GM19193 (cell line): ENCODE measurements around the gene FGR.

Source experiments
- POLR2A ChIP-seq: IDR thresholded peaks from 4 replicates; pipeline ENCODE4 v1.6.1; 2011; ENCODE audit not compliant: insufficient read depth, insufficient read length; ENCODE audit errors: extremely low read depth

Gene FGR

GRCh38 chr1:27648602-27649305 lies 13.8 kb upstream of the FGR start:
- no peak for TF ChIP-seq POLR2A

- no peak for TF ChIP-seq POLR2A
These were observed 12.3 kb upstream of the FGR start for GRCh38 chr1:27647328-27647727.

- no peak for TF ChIP-seq POLR2A
These were observed 11.7 kb upstream of the FGR start for GRCh38 chr1:27646676-27647075.

GRCh38 chr1:27645071-27645415 lies 10.1 kb upstream of the FGR start:
- TF ChIP-seq POLR2A, result no peak

GRCh38 chr1:27644369-27645070 lies 9.5 kb upstream of the FGR start:
- no peak for TF ChIP-seq POLR2A

- TF ChIP-seq POLR2A, result no peak
These were observed 8.8 kb upstream of the FGR start for GRCh38 chr1:27643600-27644368.

- TF ChIP-seq POLR2A, result no peak
These were observed 3.8 kb upstream of the FGR start for GRCh38 chr1:27638805-27639204.

GRCh38 chr1:27638047-27638734 lies 3.2 kb upstream of the FGR start:
- TF ChIP-seq POLR2A, result no peak

- no peak for TF ChIP-seq POLR2A
These were observed 584 bp upstream of the FGR start for GRCh38 chr1:27635396-27636142.

GRCh38 chr1:27634177-27634984 lies 604 bp downstream of the FGR start:
- peak; percentile 54 for TF ChIP-seq POLR2A

- TF ChIP-seq POLR2A, result no peak
These were observed 1.3 kb downstream of the FGR start for GRCh38 chr1:27633640-27634176.

GRCh38 chr1:27633298-27633610 lies 1.7 kb downstream of the FGR start:
- no peak for TF ChIP-seq POLR2A

GRCh38 chr1:27632387-27633297 lies 2.3 kb downstream of the FGR start:
- peak; percentile 53 for TF ChIP-seq POLR2A

GRCh38 chr1:27630859-27631491 lies 4.0 kb downstream of the FGR start:
- TF ChIP-seq POLR2A, result peak; percentile 44
